Glomerular endothelial cell (primary cell): ENCODE measurements around the gene PRR5. TPM values are rescaled to one million over a fixed set of nuclear protein-coding genes. Genes with fewer than 3 reads are reported as not detected.
"Not testable (repeated sequence)": the region's sequence is repeated elsewhere in the genome, so short reads cannot be mapped to it uniquely, and the experiment has no call there.

Experiments used
- DNase-seq: peaks from one replicate; pipeline ENCODE4 v3.0.0-alpha.2; 2011; ENCODE audit warnings: low read depth, low spot score; ENCODE audit errors: extremely low read depth
- total RNA-seq: library from RNA; depleted of rRNA; stranded (reverse); fragments of >200 nt; gene quantifications from 2 replicates; pipeline ENCODE4 v1.2.3, GENCODE V29; 2015

Gene PRR5, protein sequence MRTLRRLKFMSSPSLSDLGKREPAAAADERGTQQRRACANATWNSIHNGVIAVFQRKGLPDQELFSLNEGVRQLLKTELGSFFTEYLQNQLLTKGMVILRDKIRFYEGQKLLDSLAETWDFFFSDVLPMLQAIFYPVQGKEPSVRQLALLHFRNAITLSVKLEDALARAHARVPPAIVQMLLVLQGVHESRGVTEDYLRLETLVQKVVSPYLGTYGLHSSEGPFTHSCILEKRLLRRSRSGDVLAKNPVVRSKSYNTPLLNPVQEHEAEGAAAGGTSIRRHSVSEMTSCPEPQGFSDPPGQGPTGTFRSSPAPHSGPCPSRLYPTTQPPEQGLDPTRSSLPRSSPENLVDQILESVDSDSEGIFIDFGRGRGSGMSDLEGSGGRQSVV
- total RNA-seq = 25.4 and 27.8 TPM in 2 replicates

DNA sequence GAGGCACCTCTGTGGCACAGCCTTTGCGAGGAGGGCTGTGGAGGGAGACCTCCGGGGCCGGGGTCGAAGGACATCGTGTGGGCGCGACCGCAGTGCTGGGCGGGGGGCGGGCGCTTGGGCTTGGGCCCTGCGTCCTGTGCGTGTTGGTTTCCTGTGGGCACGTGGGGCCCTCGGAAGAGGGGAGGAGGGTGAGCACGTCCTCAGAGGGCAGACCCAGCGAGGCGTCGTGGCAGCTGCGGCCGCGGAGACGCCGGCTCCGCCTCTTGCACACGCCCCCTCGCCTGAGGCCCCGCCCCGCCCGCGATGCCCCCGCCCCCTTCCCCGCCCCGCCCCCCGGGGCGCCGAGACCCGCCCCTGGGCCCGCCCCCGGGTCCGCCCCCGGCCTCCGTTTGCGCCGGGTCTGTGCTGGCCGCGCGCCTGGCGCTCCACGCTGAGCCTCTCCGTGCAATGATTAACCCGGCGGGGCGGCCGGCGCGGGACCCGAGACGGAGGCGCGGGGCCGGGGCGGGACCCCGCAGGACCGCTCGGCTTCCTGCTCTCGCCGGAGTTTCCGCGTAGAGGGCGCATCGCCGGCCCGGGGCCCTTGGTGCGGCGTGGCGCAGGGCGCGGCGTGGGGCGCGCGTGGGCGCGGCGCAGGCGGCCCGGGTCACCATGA is at the start of gene PRR5:
Gene PRR5 (plus strand): TSS at position 381 of the 655 bp plus-strand sequence. CDS start 271 bp downstream, at position 652.
- DNase-seq = no peak

DNA sequence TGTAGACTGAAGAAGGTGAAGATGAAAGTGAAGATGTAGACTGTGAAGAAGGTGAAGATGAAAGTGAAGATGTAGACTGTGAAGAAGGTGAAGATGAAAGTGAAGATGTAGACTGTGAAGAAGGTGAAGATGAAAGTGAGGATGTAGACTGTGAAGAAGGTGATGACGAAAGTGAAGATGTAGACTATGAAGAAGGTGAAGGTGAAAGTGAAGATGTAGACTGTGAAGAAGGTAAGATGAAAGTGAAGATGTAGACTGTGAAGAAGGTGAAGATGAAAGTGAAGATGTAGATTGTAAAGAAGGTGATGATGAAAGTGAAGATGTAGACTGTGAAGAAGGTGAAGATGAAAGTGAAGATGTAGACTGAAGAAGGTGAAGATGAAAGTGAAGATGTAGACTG is 49.1 kb upstream of the PRR5 start:
- not testable (repeated sequence) for DNase-seq

DNA sequence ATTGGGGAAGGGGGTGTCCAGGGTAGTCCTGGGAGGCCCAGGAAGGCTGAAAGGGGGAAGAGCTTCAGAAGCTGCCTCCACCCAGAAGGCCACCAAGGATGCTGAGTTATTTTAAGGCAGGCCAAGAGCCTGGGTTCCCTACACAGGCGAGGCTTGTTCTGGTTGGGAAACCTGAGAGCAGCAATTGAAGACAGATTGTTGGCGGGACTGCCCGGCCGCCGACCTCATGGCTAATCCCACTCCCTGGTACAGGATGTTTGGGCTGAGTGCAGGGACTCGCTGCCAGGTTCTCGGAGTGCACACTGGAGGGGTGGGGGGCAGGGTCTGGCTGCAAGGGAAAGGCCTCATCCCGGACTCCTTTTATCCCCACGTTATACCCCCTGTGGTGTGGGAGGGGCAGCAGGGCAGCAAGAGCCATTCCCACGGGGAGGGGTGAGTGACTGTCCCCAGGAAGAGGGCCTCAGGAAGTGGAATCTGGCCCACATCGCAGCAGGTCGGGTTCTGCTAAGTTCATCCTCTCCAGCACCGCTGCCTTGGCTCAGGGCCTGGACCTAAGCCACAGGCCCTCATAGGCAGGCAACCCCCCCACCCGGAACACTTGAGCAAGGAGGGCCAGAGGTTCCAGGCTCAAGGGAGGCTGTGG is 43.6 kb upstream of the PRR5 start:
- DNase-seq = no peak

DNA sequence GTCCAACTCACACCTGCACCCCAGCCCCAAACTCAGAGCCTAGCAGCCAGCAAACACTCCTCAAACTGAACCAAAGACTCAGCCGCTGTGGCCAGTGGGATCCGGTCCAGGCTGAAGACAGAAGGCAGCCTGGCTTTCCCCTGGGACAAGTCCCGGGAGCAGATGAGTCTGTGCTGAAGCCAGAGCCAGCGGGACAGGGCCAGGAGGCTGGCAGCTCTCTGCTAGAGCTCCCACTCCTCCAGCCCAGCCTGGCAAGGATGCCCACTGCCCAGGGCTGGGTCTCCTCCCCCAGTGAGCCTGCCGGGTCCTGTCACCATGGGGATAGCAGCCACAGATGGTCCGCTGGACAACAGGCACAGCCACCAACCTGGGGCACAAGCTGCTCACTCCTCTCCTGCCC is 42.9 kb upstream of the PRR5 start:
- DNase-seq = no peak

DNA sequence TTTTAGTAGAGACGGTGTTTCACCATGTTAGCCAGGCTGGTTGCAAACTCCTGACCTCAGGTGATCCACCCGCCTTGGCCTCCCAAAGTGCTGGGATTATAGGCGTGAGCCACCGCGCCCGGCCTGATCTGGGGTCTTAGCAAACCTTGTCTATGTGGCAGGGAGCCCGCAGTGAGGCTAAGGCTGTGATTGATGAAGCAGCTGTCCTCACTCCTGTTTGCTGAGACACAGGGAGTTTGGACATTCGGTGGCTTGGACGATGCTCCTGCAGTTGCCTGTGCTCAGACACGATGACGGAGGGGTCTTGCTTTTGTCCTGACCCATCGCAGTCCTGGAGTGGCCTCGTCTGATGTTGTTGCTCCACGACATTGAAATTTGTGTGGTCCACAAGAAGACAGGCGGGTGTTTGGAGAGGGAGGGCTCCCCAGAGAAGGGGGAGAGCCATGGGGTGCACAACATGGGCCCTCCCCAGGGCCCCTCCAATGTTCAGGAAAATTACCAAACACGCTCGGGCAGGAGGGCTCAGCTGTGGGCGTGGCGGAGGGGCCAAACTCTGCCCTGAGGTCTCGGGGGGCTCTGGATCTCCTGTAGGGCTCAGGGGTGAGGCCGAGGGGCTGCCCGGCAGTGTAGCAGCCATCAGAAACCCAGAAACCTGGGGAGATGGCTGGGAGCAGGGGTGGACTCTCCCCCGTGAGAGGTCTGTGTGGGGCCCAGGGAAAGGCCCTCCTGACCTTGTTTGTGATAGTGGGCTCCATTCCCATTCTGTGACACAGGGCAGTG is 41.8 kb upstream of the PRR5 start:
- no peak for DNase-seq

DNA sequence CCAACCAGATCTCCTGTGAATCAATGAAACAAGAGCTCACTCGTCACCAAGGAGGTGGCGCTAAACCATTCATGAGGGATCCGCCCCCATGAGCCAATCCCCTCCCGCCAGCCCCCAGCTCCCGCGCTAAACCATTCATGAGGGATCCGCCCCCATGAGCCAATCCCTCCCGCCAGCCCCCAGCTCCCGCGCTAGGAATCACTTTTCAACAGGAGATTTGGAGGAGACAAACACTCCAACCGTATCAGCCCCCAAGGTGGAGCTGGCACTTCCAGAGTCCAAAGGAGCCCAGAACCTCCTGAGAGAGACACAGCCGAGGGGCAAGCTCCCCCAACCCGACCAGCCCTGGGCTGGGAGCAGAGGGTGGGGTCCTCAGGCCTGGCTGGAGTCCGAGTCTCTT is 40.9 kb upstream of the PRR5 start:
- DNase-seq = no peak

DNA sequence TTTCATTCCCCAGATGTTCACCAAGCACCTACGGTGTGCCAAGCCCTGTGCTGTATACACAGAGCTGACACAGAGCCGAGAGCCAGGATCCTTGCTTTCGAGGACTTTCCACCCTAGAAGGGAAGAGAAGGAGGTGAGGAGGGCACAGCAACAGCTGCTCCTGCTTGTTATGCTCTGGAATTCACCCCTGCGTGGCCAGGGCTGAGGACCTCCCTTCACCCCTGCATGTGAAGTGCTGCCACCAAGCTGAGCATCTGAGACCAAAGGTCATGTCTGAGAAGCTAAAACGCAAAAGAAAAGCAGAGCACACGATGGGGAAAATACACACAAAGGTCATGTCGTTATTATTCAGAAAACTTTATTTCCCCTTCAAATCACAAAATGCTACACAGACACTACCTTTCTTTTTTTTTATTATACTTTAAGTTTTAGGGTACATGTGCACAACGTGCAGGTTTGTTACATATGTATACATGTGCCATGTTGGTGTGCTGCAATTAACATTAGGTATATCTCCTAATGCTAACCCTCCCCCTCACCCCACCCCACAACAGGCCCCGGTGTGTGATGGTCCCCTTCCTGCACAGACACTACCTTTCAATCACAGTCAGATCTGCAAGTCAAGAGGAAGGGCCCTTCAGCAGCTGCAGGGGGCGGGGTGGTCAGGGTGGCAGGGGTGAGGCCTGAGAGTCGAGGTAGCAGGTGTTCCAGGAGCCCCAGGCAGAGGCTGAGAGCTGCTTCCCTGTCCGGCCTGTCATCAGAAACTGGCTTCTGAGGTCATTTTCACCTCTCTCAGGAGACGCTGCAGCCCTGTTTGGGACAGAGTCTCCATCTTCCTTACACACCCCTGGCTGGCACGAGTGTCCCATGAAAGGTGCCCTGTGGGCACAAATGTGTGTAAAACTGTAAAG is 40.1 kb upstream of the PRR5 start:
- DNase-seq = no peak

DNA sequence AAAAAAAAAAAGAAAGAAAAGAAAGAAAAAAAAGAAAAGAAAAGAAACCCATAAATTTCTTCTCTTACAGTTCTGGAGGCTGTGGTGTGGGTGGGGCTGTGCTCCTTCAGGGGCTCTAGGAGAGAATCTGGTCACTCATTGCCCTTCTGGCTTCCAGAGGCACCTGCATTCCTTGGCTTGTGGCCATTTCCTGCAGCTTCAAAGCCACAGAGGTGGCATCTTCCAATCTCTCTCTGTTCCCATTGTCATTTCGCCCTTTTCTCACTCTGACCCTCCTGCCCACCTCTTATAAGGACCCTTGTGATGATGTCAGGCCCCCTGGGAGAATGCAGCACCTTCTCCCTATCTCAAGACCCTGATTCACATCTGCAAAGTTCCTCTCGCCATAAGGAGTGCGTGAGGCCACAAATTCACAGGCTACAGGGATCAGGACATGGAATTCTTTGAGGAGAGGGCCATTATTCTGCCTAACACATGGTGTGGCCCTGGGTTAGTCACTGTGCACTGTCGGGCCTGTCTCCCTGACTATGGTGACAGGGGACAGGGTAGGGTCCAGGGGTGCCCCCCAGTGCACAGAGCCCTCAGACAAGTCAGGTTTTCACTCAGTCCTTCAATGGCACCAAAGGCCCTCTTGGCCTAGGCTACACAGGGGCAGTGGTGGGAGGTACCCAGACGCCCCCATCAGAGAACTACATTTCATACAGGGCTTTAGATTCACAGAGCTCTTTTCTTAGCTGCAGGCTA is 38.6 kb upstream of the PRR5 start:
- DNase-seq = no peak

DNA sequence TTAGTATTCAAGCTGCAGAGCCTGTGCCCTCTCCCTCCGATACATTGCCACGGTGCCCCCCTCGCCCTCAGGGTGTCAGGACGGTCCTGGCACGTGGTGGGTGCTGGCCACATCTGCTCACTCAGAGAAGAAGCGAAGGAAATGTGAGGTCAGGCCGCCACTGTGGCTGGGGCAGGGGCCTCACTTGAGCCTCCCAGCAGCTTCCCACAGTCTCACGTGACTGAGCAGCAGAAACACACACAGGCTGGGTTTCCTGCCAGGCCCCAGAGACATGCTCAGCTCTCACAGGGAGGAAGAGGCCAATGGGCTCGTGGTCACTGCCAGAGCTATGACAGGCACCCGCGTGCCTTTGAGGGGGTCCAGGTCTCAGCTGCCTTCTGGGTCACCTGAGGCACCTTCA is 37.9 kb upstream of the PRR5 start:
- no peak for DNase-seq

DNA sequence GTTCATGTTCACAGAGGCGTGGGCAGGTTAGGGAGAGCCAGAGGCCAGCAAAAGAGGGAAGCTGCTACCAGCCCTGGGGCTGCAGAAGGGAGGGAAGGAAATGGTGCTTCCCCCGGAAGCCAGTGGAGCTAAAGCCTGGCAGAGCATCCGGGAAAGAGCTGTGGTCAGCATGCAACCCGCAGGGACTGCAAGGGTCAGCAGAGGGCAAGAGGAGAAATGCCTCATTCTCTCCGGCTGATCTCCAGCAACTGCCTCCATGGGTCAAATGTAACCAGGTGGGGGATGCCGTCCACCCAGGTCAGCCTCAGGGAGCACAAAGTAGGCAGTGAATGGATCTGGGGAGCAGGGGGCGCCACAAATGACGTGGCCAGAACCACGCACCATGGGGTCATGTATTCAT is 36.9 kb upstream of the PRR5 start:
- DNase-seq = no peak

DNA sequence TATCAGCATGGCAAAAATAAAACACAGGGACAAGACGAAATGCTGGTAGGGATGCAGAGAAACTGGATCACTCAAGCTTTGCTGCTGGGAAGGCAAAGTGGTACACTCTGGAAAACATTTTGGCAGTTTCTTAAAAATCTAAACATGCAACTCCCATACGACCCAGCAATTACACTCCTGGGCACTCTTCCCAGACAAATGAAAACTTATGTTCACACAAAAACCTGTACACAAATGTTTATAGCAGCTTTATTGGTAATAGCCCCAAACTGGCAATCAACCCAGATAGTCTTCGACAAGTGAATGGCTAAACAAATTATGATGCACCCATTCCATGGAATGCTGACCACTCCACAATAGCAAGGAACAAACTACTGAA is 35.8 kb upstream of the PRR5 start:
- no peak for DNase-seq

DNA sequence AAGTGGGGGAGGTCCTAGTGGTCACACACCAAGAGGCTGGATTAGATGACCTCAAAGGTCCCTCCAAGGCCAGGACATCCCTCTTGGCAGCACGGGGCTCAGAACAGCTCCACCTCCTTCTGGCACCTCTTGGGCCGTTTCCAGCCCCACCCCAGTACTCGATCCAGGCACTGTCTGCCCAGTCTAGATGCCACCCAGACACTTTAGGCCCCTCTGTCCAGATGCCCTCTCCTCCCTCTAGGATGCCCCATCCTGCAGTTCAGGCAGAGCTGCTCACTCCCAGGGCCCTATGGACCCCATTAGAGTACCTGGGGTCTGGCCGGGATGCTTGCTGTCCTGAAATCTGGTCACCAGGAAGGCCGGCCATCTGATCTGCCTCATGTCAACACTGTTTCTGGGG is 34.7 kb upstream of the PRR5 start:
- no peak for DNase-seq

DNA sequence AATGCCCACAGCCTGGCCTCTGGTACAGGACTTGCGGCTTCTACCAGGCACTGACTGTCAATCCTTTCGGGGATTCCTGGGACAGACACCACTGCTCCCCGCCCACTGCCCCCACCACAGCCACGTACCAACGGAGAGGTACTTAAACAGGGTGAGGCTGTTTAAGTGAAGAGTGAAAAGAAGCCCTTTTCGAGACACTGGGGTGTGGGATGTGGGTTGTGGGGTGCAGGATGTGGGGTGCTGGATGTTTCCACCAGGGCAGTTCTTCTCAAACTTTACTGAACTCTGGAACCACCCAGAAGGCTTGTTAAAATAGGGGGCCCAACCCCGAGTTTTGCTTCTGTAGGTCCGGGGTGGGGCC is 34.2 kb upstream of the PRR5 start:
- no peak for DNase-seq

DNA sequence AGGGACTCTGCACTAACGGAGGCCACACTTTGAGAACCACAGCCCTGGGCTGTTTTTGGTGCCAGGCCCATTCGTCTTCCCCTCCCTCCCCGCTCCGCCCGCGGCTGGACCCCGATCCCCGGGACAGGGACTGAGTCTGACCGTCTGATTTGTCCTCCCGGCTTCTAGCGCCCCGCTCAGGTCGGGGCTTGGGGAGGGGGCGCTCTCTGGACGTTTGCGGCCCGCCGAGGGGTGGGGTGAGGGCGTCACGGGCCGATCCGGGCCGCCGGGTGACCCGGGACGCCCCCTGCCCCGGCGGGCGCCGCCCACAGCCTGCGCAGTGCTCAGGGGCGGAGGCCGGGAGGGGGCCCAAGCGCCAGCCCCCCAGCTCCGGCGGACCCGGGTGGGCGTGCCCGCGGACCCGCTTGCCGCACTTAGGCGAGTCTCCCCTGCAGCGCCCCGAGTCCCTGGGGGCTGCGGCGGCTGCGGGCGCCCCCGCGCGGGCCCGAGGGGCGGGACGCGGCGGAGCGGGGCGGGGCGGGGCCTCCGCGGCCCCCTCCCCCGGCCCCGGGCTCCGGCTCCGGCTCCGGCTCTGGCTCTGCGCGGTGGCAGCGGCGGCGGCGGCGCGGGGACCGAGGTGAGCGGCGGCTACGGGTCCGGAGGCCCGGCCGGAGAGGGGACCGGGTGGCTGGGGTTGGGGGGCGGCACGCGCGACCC is 33.7 kb upstream of the PRR5 start:
- DNase-seq = no peak

DNA sequence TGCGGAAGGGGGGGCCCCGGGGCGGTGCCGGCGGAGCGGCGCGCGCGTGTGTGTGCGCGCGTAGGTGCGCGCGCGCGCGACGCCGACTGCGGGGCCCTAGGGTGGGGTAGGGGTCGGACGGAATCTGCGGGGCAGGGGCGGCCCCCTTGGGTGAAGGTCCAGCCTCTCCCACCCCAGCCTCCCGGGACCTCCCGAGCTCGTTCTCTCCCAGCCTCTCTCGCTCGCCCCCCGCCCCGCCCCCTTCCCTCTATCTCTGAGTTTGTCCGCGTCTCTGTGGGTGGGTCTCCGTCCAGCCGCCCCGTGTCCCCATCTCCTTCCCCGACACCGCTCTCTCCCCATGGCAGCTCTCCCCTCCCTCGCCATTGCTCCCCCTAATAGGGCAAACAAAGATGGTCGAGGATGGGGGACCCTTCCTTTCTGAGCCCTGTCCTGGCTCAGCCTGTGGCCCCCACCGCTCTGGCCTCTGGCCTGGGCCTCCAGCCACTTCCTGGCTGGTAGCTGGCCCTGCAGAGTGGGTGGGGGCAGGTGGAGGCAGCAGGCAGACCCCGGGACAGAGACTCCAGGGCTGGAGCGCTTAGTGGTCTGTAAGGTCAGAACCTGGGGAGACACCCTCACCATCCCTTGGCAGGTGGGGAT is 33.0 kb upstream of the PRR5 start:
- no peak for DNase-seq

DNA sequence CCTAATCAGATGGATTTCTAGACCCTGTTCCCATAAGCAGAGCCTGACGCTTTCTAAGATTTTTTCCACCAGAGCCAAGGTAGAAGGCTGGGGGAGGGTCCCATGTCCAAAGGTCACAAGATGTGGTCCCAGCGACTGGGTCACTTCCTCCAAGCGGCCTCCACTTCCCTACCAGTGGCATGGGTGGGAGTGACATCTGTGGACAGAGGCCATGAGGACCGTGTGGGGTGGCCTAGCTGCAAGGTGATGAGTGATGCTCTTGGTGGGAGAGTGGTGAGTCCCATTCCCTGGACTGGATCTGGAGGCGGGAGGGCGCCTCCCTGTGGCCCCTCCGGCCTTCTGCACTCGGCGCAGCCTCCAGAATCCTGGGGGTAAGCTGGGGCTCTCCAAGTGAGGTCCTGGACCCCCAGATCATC is 32.4 kb upstream of the PRR5 start:
- no peak for DNase-seq

DNA sequence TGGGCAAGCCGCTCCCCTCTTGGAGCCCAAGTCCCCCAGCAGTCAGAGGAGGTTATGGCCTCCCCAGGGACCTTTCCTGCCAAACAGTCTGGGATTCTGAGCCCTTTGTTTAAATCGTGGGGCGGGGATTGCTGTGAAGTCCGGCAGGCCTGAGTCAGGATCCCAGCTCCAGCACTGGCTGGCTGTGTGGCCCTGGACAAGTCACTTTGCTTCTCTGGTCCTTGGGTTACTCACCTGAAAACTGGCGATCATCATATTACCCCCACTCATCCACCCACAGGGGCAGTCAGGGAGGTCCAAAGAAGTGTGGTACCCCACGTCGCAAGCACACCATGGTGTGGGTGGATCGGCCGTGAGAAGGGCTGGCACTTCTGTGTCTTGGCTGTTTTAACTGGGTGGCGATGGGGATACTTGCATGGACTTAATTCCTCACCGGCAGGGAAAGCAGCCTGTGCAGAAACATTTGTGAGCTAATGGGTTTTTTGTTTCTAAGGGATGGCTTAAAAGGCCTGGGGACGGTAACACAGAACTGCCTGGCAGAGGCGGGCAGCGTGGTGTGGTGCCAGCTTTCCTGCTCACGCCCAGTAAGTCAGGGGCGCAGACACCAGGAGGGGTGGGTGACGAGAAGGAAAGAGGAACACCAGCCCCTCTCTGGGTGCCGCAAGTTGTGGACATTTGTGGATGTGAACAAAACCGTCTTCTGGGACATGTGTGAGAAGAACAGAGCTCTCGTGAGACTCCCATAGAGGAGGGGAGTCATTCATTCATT is 31.6 kb upstream of the PRR5 start:
- DNase-seq = no peak

DNA sequence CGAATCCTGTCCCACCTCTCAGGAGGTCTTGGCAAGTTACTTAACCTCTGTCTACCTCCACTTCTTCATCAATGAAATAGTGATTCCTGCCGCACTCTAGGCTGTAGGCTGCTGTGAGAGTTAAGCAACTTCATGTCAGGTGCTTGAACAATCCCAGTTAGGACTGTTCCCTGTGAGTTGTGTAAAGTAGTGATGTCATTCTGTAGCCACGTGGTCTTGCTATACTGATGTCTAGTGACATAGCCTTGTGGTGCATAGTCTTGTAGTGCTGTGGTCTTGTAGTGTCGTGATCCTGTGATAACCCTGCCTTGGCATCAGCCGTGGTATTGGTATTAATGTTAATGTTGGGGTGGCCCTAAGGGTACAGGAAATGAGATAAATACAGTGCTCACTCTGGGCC is 30.3 kb upstream of the PRR5 start:
- no peak for DNase-seq
